ENCODE results near the gene NCKAP5.

The NCKAP5 gene

GRCh38 chr2:132902626-132903025, 665.6 kb downstream of the NCKAP5 start:
- no peak for DNase-seq

- no peak for DNase-seq
Observed at GRCh38 chr2:132901661-132902060, 666.6 kb downstream of the NCKAP5 start.

- DNase-seq: no peak
Observed at GRCh38 chr2:132897111-132897510, 671.2 kb downstream of the NCKAP5 start.

GRCh38 chr2:132896073-132896472, 672.2 kb downstream of the NCKAP5 start:
- no peak for DNase-seq

- no peak for DNase-seq
Observed at GRCh38 chr2:132891498-132891897, 676.8 kb downstream of the NCKAP5 start.

- DNase-seq: no peak
Observed at GRCh38 chr2:132886574-132886973, 681.7 kb downstream of the NCKAP5 start.

GRCh38 chr2:132884705-132885104, 683.6 kb downstream of the NCKAP5 start:
- no peak for DNase-seq

GRCh38 chr2:132884292-132884691, 684.0 kb downstream of the NCKAP5 start:
- DNase-seq: no peak

- no peak for DNase-seq
Observed at GRCh38 chr2:132883430-132883829, 684.8 kb downstream of the NCKAP5 start.

- no peak for DNase-seq
Observed at GRCh38 chr2:132881546-132881945, 686.7 kb downstream of the NCKAP5 start.

- no peak for DNase-seq
Observed at GRCh38 chr2:132877923-132878322, 690.3 kb downstream of the NCKAP5 start.

- no peak for DNase-seq
Observed at GRCh38 chr2:132876745-132877391, 691.4 kb downstream of the NCKAP5 start.

- DNase-seq: no peak
Observed at GRCh38 chr2:132875193-132875592, 693.1 kb downstream of the NCKAP5 start.

- DNase-seq: no peak
Observed at GRCh38 chr2:132873738-132874137, 694.5 kb downstream of the NCKAP5 start.

- no peak for DNase-seq
Observed at GRCh38 chr2:132871831-132872230, 696.4 kb downstream of the NCKAP5 start.

- no peak for DNase-seq
Observed at GRCh38 chr2:132863961-132864360, 704.3 kb downstream of the NCKAP5 start.

GRCh38 chr2:132860220-132860619, 708.0 kb downstream of the NCKAP5 start:
- no peak for DNase-seq

GRCh38 chr2:132859590-132859989, 708.7 kb downstream of the NCKAP5 start:
- DNase-seq: no peak

- no peak for DNase-seq
Observed at GRCh38 chr2:132857319-132857718, 710.9 kb downstream of the NCKAP5 start.

- no peak for DNase-seq
Observed at GRCh38 chr2:132850688-132851087, 717.6 kb downstream of the NCKAP5 start.

- no peak for DNase-seq
Observed at GRCh38 chr2:132849118-132849517, 719.1 kb downstream of the NCKAP5 start.

GRCh38 chr2:132845339-132845738, 722.9 kb downstream of the NCKAP5 start:
- DNase-seq: no peak

GRCh38 chr2:132844585-132844984, 723.7 kb downstream of the NCKAP5 start:
- no peak for DNase-seq

GRCh38 chr2:132837769-132838168, 730.5 kb downstream of the NCKAP5 start:
- DNase-seq: no peak

- DNase-seq: no peak
Observed at GRCh38 chr2:132830321-132830827, 737.9 kb downstream of the NCKAP5 start.
